HepG2 (cell line): ENCODE measurements around the gene RPL34. TPM values are rescaled to one million over a fixed set of nuclear protein-coding genes. Genes with fewer than 3 reads are reported as not detected.
"Not testable (repeated sequence)": the region's sequence is repeated elsewhere in the genome, so short reads cannot be mapped to it uniquely, and the experiment has no call there.

Source experiments
- ATAC-seq: fragments of 200-7000 bp; cut with Tn5 transposase; 3 replicates; pipeline ENCODE4 v1.9.1; 2020; ENCODE audit warnings: mild to moderate bottlenecking, moderate library complexity
- BruUV-seq: library from RNA; stranded (reverse); fragments of 400-500 nt; replicated peaks from 2 replicates; lab custom pipeline; 2021; lab: Mats Ljungman, UMichigan
- CTCF ChIA-PET: fragments of 300-600 bp; formaldehyde crosslinking; extraction: SDS; loops from one replicate; lab custom pipeline; 2021; ENCODE audit warnings: low total read pairs, inconsistent platforms, low intra/inter-chr PET ratio; lab: Yijun Ruan, JAX
- POLR2A ChIA-PET: fragments of 350-600 bp; sonication (Branson Sonifier 250); formaldehyde crosslinking; loops from one replicate; lab custom pipeline; 2020; ENCODE audit warnings: antibody characterized with exemption, inconsistent platforms; lab: Yijun Ruan, JAX
- DNase-seq: peaks from one replicate; pipeline ENCODE4 v3.0.0-alpha.2; 2015; ENCODE audit warnings: low spot score
- FAIRE-seq: peaks from 3 replicates; lab custom pipeline; 2011; peaks lifted over from hg19 to GRCh38; lab: Jason Lieb, UNC
- H2AFZ ChIP-seq: one replicate; pipeline ENCODE4 v1.6.1; 2011; ENCODE audit warnings: low read length, inconsistent platforms
- H3K27ac ChIP-seq: fragments of 300-600 bp; 3 replicates; pipeline ENCODE4 v1.8.0; 2011; ENCODE audit warnings: mixed run types, mild to moderate bottlenecking, mixed read lengths, low read length, inconsistent platforms; ENCODE audit not compliant: insufficient read depth; ENCODE audit errors: extremely low read length
- H3K27me3 ChIP-seq, 2 experiments: fragments of 200-600 bp in 1 of 2; 2 replicates in 1 of 2; 3 replicates in 1 of 2; pipeline versions ENCODE4 v1.6.0 to v1.8.0; 2011; ENCODE audit warnings: low read length in 2 of 2, mild to moderate bottlenecking in 2 of 2, moderate library complexity in 2 of 2, inconsistent platforms in 1 of 2; ENCODE audit not compliant: insufficient read depth in 2 of 2, control insufficient read depth in 1 of 2
- H3K36me3 ChIP-seq, 2 experiments: fragments of 200-600 bp in 1 of 2; replicated peaks in 1 of 2; 2 replicates in 1 of 2; 3 replicates in 1 of 2; pipeline versions ENCODE4 v1.5.1 to v1.8.0; 2011; ENCODE audit warnings: low read length in 2 of 2, inconsistent platforms in 1 of 2; ENCODE audit not compliant: insufficient read depth in 2 of 2, control insufficient read depth in 1 of 2
- H3K4me1 ChIP-seq: 2 replicates; pipeline ENCODE4 v1.5.1; 2012; ENCODE audit warnings: low read length, inconsistent platforms; ENCODE audit not compliant: insufficient read depth
- H3K4me2 ChIP-seq: 2 replicates; pipeline ENCODE4 v1.6.0; 2011; ENCODE audit warnings: low read depth, low read length, inconsistent platforms
- H3K4me3 ChIP-seq, 3 experiments: fragments of 200-600 bp in 1 of 3; sonication (generic), shearing (Covaris generic) in 1 of 3; replicated peaks in 1 of 3; 2 replicates each; pipeline ENCODE4 v1.5.1; 2011 to 2016; ENCODE audit warnings: low read length in 3 of 3, inconsistent platforms in 2 of 3, low read depth in 2 of 3, mild to moderate bottlenecking in 2 of 3, control low read depth in 1 of 3, mixed read lengths in 1 of 3; ENCODE audit not compliant: insufficient read depth in 1 of 3
- H3K79me2 ChIP-seq: one replicate; pipeline ENCODE4 v1.6.1; 2011; ENCODE audit warnings: low read length, inconsistent platforms; ENCODE audit not compliant: insufficient read depth
- H3K9ac ChIP-seq: 2 replicates; pipeline ENCODE4 v1.6.0; 2011; ENCODE audit warnings: mild to moderate bottlenecking, low read depth, low read length, inconsistent platforms; ENCODE audit not compliant: insufficient read depth
- H3K9me3 ChIP-seq: 2 replicates; pipeline ENCODE4 v1.5.1; 2012; ENCODE audit warnings: mild to moderate bottlenecking, low read length
- H4K20me1 ChIP-seq: 2 replicates; pipeline ENCODE4 v1.6.0; 2011; ENCODE audit warnings: inconsistent platforms, mild to moderate bottlenecking, low read length, moderate library complexity; ENCODE audit not compliant: insufficient read depth
- MAFF ChIP-seq: IDR thresholded peaks from 2 replicates; pipeline ENCODE4 v1.6.1; 2011; ENCODE audit warnings: low read depth, low read length, improper control_type of control experiment
- MAFK ChIP-seq, 2 experiments: IDR thresholded peaks in 1 of 2; conservative IDR thresholded peaks in 1 of 2; 2 replicates each; pipeline ENCODE4 v1.6.1; 2011; ENCODE audit warnings: improper control_type of control experiment in 2 of 2, low read length in 2 of 2
- WGBS: methylation state at CpG from one replicate; pipeline ENCODE4 v1.1.6; 2017; ENCODE audit warnings: low lambda C conversion rate; 5-methylcytosine and 5-hydroxymethylcytosine counted together
- in situ Hi-C: cut with HindIII; loops from 2 replicates; pipeline ENCODE4 v1.10.0; 2017; ENCODE audit warnings: low pct_unique_long_range_greater_than_20kb; ENCODE audit not compliant: extremely low pct_ligation_motif_present
- intact Hi-C: fragments of 100-400 bp; cut with micrococcal nuclease; formaldehyde crosslinking; loops from one replicate; pipeline ENCODE4 v1.10.0; 2022; ENCODE audit not compliant: unreplicated experiment
- polyA plus RNA-seq, 8 experiments: library from polyadenylated mRNA; depleted of rRNA in 3 of 8; stranded (reverse) in 7 of 8; unstranded in 1 of 8; fragments of >200 nt; fragmentation: Illumina TruSeq in 4 of 8; extraction: Trizol in 4 of 8; gene quantifications; 2 replicates each; pipeline versions ENCODE4 v1.2.1 to v1.2.3, GENCODE V29; 2011 to 2016; ENCODE audit warnings: low read depth in 4 of 8, missing spikeins in 1 of 8, mixed read lengths in 1 of 8; ENCODE audit not compliant: insufficient read depth in 1 of 8
- total RNA-seq, 5 experiments: library from RNA; depleted of rRNA; stranded (reverse); fragments of >200 nt; fragmentation: Illumina TruSeq; extraction: Trizol; gene quantifications; 2 replicates each; pipeline ENCODE4 v1.2.3, GENCODE V29; 2016; ENCODE audit warnings: low read depth in 1 of 5
- TF ChIP-seq, protein P1 (sequence below): sonication (generic); formaldehyde crosslinking; IDR thresholded peaks from 2 replicates; pipeline ENCODE4 v1.4.0; 2020; ENCODE audit warnings: missing genetic modification reagents

The RPL34 gene
- total and polyA plus RNA-seq, 2 of the 13 experiments (the other 11 are each of a cell fraction or from before 2014, with no cell fraction given): 2,235 to 3,985 TPM

DNA sequence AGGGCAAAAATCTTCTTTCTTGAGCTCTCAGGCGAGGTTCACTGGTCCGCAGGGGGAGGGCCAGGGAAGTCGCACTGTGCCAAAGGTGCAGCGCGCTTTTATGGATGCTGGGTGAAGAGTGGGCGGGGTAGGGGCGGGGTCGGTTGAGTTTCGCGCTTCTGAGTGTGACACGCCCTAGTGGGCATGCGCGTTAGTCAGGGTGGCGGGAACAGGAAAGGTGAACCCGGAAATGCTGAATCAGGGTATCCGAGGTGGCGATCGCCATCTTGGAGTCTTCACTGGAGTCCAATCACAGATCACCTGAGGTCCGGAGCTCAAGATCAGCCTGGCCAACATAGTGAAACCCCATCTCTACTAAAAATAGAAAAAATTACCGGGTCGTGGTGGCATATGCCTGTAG lies 26.1 kb upstream of the RPL34 start:
- H2AFZ ChIP-seq, H3K79me2 ChIP-seq, ATAC-seq, DNase-seq, H4K20me1 ChIP-seq, H3K27ac ChIP-seq, H3K36me3 ChIP-seq, intact Hi-C loops, H3K9me3 ChIP-seq, BruUV-seq, in situ Hi-C loops, FAIRE-seq, CTCF ChIA-PET, H3K9ac ChIP-seq, H3K27me3 ChIP-seq, H3K4me2 ChIP-seq, POLR2A ChIA-PET, H3K4me3 ChIP-seq: not testable (repeated sequence)
- 85% methylated on average over 21 of the region's 21 CpGs for WGBS
- H3K4me1 ChIP-seq: peaks cover 28% of the 10 kb centered on the region
- peak in 1 of 2 experiments; percentile 34; a peak in 1 of 4 replicates for TF ChIP-seq MAFK (conservative IDR thresholded peaks at IDR 0.05 in 1 of 2, IDR thresholded peaks at IDR 0.05 in 1 of 2; ENCODE audit: low read length in 2 of 2)

DNA sequence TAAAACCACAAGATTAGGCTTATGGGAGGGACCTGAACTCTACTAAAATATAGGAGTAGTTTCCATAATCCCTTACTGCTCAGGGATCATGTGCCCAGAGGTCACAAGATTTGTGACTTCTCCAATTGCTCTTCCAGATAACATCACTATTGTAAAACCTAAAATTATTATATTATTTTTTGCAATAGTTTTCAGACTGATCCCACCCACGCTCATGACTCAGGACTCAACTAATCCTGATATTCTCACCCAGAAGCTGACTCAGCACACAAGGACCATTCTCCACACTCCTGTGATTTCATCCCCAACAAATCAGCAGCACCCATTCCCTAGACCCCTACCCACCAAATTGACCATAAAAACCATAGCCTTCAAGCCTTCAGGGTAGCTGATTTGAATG lies 24.0 kb upstream of the RPL34 start:
- H3K4me2 ChIP-seq: no peak overlapping the region
- no peaks in the 10 kb centered on the region for H4K20me1 ChIP-seq
- H3K4me1 ChIP-seq: peaks cover 13% of the 10 kb centered on the region
- no peak overlapping the region for H3K9ac ChIP-seq
- 81% methylated on average over 1 of the region's 1 CpG for WGBS
- H3K36me3 ChIP-seq: no peaks in the 10 kb centered on the region
- BruUV-seq: no TSS peak
- FAIRE-seq: no peak
- ATAC-seq: no peak
- peak; percentile 43 for TF ChIP-seq MAFF
- TF ChIP-seq MAFK (conservative IDR thresholded peaks at IDR 0.05 in 1 of 2, IDR thresholded peaks at IDR 0.05 in 1 of 2; ENCODE audit: low read length in 2 of 2): peak; percentile 54 to 67; a peak in 3 of 4 replicates
- TF ChIP-seq, protein P1, sequence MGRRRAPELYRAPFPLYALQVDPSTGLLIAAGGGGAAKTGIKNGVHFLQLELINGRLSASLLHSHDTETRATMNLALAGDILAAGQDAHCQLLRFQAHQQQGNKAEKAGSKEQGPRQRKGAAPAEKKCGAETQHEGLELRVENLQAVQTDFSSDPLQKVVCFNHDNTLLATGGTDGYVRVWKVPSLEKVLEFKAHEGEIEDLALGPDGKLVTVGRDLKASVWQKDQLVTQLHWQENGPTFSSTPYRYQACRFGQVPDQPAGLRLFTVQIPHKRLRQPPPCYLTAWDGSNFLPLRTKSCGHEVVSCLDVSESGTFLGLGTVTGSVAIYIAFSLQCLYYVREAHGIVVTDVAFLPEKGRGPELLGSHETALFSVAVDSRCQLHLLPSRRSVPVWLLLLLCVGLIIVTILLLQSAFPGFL (CRISPR knock-in tag): no peak
- H3K9me3 ChIP-seq: no peaks in the 10 kb centered on the region
- H3K27me3 ChIP-seq: no peaks in the 10 kb centered on the region
- CTCF ChIA-PET: no interaction called here
- intact Hi-C loops: no loop called here
- in situ Hi-C loops: no loop called here
- no peaks in the 10 kb centered on the region for H3K79me2 ChIP-seq
- H3K4me3 ChIP-seq: no peak overlapping the region
- H2AFZ ChIP-seq: no peak overlapping the region
- no peak overlapping the region for H3K27ac ChIP-seq
- POLR2A ChIA-PET: no interaction called here
- no peak for DNase-seq
